OCI-LY7 (cell line): ENCODE data around the gene TEX22. TPM values are rescaled to one million over a fixed set of nuclear protein-coding genes. Genes with fewer than 3 reads are reported as not detected.

Experiments used
- BruUV-seq: library from RNA; stranded (reverse); fragments of 400-500 nt; replicated peaks from 2 replicates; lab custom pipeline; 2021; lab: Mats Ljungman, UMichigan
- CTCF ChIA-PET: fragments of 300-600 bp; sonication (Branson Sonifier 250); formaldehyde crosslinking; loops from one replicate; lab custom pipeline; 2022; ENCODE audit warnings: antibody characterized with exemption; ENCODE audit not compliant: unreplicated experiment; lab: Charles Lee
- POLR2A ChIA-PET: fragments of 300-600 bp; sonication (Branson Sonifier 250); formaldehyde crosslinking; loops from one replicate; lab custom pipeline; 2022; ENCODE audit warnings: antibody characterized with exemption; lab: Charles Lee
- DNase-seq: peaks from one replicate; pipeline ENCODE4 v3.0.0-alpha.2; 2015; ENCODE audit warnings: low spot score
- H2AFZ ChIP-seq: fragments of 200-600 bp; sonication (generic), shearing (Covaris generic); 2 replicates; pipeline ENCODE4 v1.6.1; 2014; ENCODE audit warnings: mild to moderate bottlenecking, antibody characterized with exemption, low read length, moderate library complexity
- H3K27ac ChIP-seq: fragments of 200-600 bp; sonication (generic); 2 replicates; pipeline ENCODE4 v1.5.1; 2014; ENCODE audit warnings: mixed run types, low read depth, mild to moderate bottlenecking, moderate library complexity, low read length, inconsistent platforms; ENCODE audit not compliant: poor library complexity, severe bottlenecking
- H3K36me3 ChIP-seq: fragments of 200-600 bp; sonication (generic); 2 replicates; pipeline ENCODE4 v1.6.1; 2014; ENCODE audit warnings: mild to moderate bottlenecking, antibody characterized with exemption, low read length, moderate library complexity, mixed read lengths; ENCODE audit not compliant: insufficient read depth
- H3K4me1 ChIP-seq: fragments of 200-600 bp; sonication (generic); 2 replicates; pipeline ENCODE4 v1.5.1; 2014; ENCODE audit warnings: mild to moderate bottlenecking, low read length; ENCODE audit not compliant: insufficient read depth, poor library complexity, severe bottlenecking
- H3K4me2 ChIP-seq: fragments of 200-600 bp; sonication (generic); 2 replicates; pipeline ENCODE4 v1.6.1; 2014; ENCODE audit warnings: mild to moderate bottlenecking, low read length
- H3K4me3 ChIP-seq: fragments of 200-600 bp; sonication (generic); 2 replicates; pipeline ENCODE4 v1.5.1; 2014; ENCODE audit warnings: mild to moderate bottlenecking, low read depth, low read length; ENCODE audit not compliant: poor library complexity, severe bottlenecking
- H3K79me2 ChIP-seq: fragments of 200-600 bp; sonication (generic); 2 replicates; pipeline ENCODE4 v1.6.1; 2016; ENCODE audit warnings: low read depth, mild to moderate bottlenecking, low read length, moderate library complexity, mixed read lengths; ENCODE audit not compliant: insufficient read depth
- H3K9me2 ChIP-seq: fragments of 200-600 bp; sonication (generic); 2 replicates; pipeline ENCODE4 v1.6.1; 2016; ENCODE audit warnings: mild to moderate bottlenecking, low read length, mixed read lengths; ENCODE audit not compliant: insufficient read depth
- H3K9me3 ChIP-seq: fragments of 200-600 bp; sonication (generic); 2 replicates; pipeline ENCODE4 v1.6.1; 2014; ENCODE audit warnings: mild to moderate bottlenecking, mixed run types, low read length, mixed read lengths
- H4K20me1 ChIP-seq: fragments of 200-600 bp; sonication (generic); 2 replicates; pipeline ENCODE4 v1.6.1; 2014; ENCODE audit warnings: mild to moderate bottlenecking, antibody characterized with exemption, low read length, moderate library complexity, mixed read lengths; ENCODE audit not compliant: insufficient read depth
- EZH2phosphoT487 ChIP-seq: fragments of 200-600 bp; sonication (generic); IDR thresholded peaks from 2 replicates; pipeline ENCODE4 v1.6.1; 2018; ENCODE audit warnings: low read depth, borderline replicate concordance, mild to moderate bottlenecking, mixed run types, antibody characterized with exemption, low read length, moderate library complexity, mixed read lengths
- intact Hi-C: fragments of 100-400 bp; cut with micrococcal nuclease; formaldehyde crosslinking; loops from one replicate; pipeline ENCODE4 v1.10.0; 2022; ENCODE audit not compliant: unreplicated experiment
- total RNA-seq, 2 experiments: library from RNA; depleted of rRNA in 1 of 2; stranded (reverse); fragments of >200 nt in 1 of 2; shearing (Covaris generic) in 1 of 2; gene quantifications; 2 replicates each; pipeline ENCODE4 v1.2.3, GENCODE V29; 2014 to 2022
- TF ChIP-seq, protein P1 (sequence below): fragments of 200-600 bp; sonication (generic); conservative IDR thresholded peaks from 2 replicates; pipeline ENCODE4 v1.5.1; 2014; ENCODE audit warnings: mild to moderate bottlenecking, antibody characterized with exemption, low read length, moderate library complexity, mixed read lengths

The TEX22 gene
- total RNA-seq, 2 experiments from 2014 or later = 1.3 to 9.2 TPM

DNA sequence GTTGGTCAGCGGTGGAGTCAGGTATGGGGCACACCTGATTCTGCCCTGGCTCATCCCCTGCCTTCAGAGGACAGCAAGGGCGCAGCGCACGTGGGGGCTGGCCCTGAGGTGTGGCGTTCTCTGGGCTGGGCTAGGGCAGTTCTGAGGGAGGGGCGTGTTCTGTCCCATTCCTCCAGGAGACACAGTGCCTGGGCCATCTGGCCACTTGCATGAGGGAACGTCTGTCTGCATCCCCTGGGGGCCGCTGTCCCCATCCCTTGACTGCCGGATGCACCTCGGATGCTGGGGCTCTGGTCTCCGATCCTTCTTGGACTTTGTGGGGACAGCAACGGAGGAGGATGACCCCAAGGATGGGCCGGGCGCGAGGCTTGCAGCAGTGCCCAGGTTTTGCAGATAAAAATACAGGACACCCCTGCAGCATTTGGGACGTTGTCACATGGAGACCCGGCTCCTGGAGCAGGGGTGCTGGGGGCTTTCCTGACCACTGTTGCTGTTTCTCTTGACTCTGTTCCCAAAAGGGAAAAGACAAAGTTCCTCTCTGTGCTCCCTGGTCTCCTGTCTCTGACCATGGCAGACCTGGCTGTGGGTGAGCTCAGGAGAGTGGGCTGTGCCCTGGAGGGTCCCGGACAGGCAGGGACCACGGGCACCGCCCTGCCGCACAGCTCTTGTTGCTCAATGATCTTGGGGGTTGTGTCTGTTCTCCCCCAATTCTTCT lies 28.2 kb downstream of the TEX22 start:
- intact Hi-C loops = no loop called here
- H3K9me3 ChIP-seq = no peaks in the 10 kb centered on the region
- H3K4me3 ChIP-seq = no peak overlapping the region
- TF ChIP-seq EZH2phosphoT487 = no peak
- TF ChIP-seq, protein P1, sequence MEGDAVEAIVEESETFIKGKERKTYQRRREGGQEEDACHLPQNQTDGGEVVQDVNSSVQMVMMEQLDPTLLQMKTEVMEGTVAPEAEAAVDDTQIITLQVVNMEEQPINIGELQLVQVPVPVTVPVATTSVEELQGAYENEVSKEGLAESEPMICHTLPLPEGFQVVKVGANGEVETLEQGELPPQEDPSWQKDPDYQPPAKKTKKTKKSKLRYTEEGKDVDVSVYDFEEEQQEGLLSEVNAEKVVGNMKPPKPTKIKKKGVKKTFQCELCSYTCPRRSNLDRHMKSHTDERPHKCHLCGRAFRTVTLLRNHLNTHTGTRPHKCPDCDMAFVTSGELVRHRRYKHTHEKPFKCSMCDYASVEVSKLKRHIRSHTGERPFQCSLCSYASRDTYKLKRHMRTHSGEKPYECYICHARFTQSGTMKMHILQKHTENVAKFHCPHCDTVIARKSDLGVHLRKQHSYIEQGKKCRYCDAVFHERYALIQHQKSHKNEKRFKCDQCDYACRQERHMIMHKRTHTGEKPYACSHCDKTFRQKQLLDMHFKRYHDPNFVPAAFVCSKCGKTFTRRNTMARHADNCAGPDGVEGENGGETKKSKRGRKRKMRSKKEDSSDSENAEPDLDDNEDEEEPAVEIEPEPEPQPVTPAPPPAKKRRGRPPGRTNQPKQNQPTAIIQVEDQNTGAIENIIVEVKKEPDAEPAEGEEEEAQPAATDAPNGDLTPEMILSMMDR = no peak
- H3K4me1 ChIP-seq = peaks cover 11% of the 10 kb centered on the region
- peaks cover 89% of the 10 kb centered on the region for H3K36me3 ChIP-seq
- POLR2A ChIA-PET = no interaction called here
- no peak for DNase-seq
- H3K9me2 ChIP-seq = no peaks in the 10 kb centered on the region
- H3K4me2 ChIP-seq = no peak overlapping the region
- no peak overlapping the region for H2AFZ ChIP-seq
- CTCF ChIA-PET = no interaction called here
- H3K27ac ChIP-seq = no peak overlapping the region
- BruUV-seq = no TSS peak
- H3K79me2 ChIP-seq = peaks cover 40% of the 10 kb centered on the region
- peaks cover 9% of the 10 kb centered on the region; the same call in 1 of the 2 replicates for H4K20me1 ChIP-seq

DNA sequence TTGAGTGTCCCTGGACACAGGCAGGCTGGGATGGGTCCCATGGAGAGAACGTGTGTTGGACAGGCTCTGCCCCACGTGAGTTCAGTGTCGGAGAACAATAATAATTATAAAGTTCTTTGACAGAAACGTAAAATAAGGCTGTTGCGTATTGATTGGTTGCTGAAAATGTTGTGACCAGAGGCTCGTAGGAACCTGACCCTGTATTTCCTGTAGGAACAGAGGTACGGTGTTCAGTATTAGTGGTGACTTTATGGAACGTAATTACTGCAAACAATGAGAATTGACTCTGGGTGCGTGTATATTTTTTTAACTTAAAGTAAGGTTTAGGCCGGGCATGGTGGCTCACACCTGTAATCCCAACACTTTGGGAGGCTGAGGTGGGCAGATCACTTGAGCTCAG lies 29.1 kb downstream of the TEX22 start:
- H4K20me1 ChIP-seq = peaks cover 9% of the 10 kb centered on the region; the same call in 1 of the 2 replicates
- H3K27ac ChIP-seq = no peak overlapping the region

More for the DNA sequence above, 29.1 kb downstream of the TEX22 start:
- peaks cover 3% of the 10 kb centered on the region for H3K4me1 ChIP-seq
- H3K4me2 ChIP-seq = no peak overlapping the region
- no peak overlapping the region for H2AFZ ChIP-seq
- no TSS peak for BruUV-seq
- ChIA-PET POLR2A (no interaction called here), CTCF (no interaction called here)
- peaks cover 86% of the 10 kb centered on the region for H3K36me3 ChIP-seq
- H3K79me2 ChIP-seq = peaks cover 33% of the 10 kb centered on the region; the same call in 1 of the 2 replicates
- H3K9me2 ChIP-seq = no peaks in the 10 kb centered on the region
- no peak overlapping the region for H3K4me3 ChIP-seq
- no peak for DNase-seq
- no peaks in the 10 kb centered on the region for H3K9me3 ChIP-seq
- intact Hi-C loops = no loop called here
- no peak for TF ChIP-seq EZH2phosphoT487
- TF ChIP-seq, protein P1 = no peak
